ENCODE results near the gene ZBTB37. TPM values are rescaled to one million over a fixed set of nuclear protein-coding genes. Genes with fewer than 3 reads are reported as not detected.

The ZBTB37 gene
- total and polyA plus RNA-seq, 11 donors = 2.1 to 14.8 (median 7.8) TPM

DNA sequence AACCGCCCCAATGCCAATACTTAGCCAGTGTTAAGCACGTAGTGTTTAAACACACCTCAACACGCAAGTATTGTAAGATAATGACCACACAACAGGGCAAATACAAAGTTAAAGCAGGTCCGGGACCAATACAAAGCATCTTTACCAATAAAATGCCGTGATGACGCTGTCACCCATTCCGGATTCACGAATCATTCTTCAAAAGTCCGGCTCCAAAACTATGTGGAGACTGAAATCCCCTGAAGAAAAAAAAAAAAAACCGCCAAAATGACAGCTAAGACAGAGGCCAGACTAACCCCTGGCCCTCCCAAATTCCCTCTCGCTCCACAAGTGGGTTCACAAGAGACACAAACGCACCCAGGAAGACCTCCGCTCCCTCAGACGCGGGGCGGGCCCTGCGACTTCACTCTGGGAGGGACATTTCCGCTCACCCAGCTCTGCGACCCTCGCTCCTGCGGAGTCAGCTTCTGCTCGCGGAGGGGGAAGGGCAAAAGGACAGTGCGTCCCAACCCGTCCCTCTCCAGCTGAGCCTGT, 44.3 kb upstream of the ZBTB37 start:
- DNase-seq (no peak), ATAC-seq (no peak)
- H3K27me3 ChIP-seq = no peaks in the 10 kb centered on the region
- TF ChIP-seq POLR2A (IDR thresholded peaks at IDR 0.05) = no peak
- TF ChIP-seq, protein P1, sequence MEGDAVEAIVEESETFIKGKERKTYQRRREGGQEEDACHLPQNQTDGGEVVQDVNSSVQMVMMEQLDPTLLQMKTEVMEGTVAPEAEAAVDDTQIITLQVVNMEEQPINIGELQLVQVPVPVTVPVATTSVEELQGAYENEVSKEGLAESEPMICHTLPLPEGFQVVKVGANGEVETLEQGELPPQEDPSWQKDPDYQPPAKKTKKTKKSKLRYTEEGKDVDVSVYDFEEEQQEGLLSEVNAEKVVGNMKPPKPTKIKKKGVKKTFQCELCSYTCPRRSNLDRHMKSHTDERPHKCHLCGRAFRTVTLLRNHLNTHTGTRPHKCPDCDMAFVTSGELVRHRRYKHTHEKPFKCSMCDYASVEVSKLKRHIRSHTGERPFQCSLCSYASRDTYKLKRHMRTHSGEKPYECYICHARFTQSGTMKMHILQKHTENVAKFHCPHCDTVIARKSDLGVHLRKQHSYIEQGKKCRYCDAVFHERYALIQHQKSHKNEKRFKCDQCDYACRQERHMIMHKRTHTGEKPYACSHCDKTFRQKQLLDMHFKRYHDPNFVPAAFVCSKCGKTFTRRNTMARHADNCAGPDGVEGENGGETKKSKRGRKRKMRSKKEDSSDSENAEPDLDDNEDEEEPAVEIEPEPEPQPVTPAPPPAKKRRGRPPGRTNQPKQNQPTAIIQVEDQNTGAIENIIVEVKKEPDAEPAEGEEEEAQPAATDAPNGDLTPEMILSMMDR (IDR thresholded peaks at IDR 0.05) = no peak
- H3K9me3 ChIP-seq = no peaks in the 10 kb centered on the region
- WGBS, 4 donors = 0% methylated on average over 12 to 25 of the region's 25 CpGs
- peaks cover 0 to 5% (median 0%) of the 10 kb centered on the region in 9 donors for H3K36me3 ChIP-seq
- H3K4me3 ChIP-seq = peak overlapping the region; percentile 50 to 98 (median 78)
- H3K27ac ChIP-seq = peak overlapping the region in 11 of 12 donors; percentile 87 to 97 (median 94)
- H3K4me1 ChIP-seq = peaks cover 0 to 29% (median 8%) of the 10 kb centered on the region in 12 donors
- intact Hi-C loops (cut with DNase I) = loop anchor here (1.0 to 10.0 kb wide), 12 partner anchors 44 to 1082 kb away; partner anchors contain the start of genes ZBTB37 (in 2 of the 10), KLHL20 (in 1 of the 10) and PRDX6 (in 1 of the 10)

DNA sequence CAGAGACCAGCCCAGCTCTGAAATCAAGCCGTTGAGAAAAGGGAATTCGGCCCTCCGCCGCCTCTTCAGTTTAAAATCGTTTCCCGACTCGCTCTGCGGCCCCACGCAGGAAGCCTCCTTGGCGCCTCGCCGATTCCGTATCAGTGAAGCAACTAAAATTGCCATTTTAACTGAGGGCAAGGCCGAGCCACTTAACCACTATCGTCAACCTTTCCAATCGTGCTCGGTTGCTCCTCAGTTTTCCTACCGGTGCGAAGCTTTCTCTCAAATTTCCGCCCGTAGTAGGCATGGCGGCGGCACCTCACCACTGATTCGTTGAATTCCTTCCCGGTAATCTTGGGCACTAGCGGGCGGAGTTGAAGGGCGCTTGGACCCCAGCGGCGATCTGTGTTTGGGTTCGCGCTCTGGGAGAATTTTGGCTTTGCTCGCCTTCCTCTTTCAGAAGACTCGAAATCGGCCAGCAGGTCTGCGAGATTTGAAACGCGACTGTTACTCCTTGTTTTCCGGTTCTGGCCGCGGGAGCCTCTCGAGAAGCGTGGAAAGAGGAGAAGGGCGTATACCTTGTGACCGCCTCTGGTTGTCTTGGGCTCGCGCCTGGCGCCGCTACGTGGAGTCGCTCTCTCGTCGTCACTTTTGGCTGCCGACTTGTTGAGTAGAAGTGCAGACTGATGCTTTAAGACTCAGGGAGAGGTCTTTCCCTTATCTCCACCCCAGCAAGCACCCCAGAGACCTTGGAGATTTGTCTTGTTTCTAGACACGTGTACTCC, 43.7 kb upstream of the ZBTB37 start, which contains the start of the genes CENPL and DARS2:
TSS of gene CENPL (minus strand) at position 569 of the 767 bp plus-strand sequence. CDS start 13,584 bp downstream, outside the sequence.
TSS of gene DARS2 (plus strand) at position 359 of the 767 bp plus-strand sequence. CDS start 557 bp downstream, outside the sequence.
- H3K36me3 ChIP-seq = peaks cover 0 to 7% (median 0%) of the 10 kb centered on the region in 9 donors
- H3K9me3 ChIP-seq = no peaks in the 10 kb centered on the region
- DNase-seq (peak; percentile 96 to 99 (median 96)), ATAC-seq (peak; percentile 98 to 99 (median 99))
- WGBS, 4 donors = 0% methylated on average over 44 to 55 of the region's 55 CpGs
- no peaks in the 10 kb centered on the region for H3K27me3 ChIP-seq
- peak in 1 of 2 donors; percentile 21 for TF ChIP-seq POLR2A (IDR thresholded peaks at IDR 0.05)
- TF ChIP-seq, protein P1 (IDR thresholded peaks at IDR 0.05) = no peak
- H3K4me3 ChIP-seq = peak within 1 kb of the TSS; percentile 58 to 98 (median 78)
- peaks cover 0 to 29% (median 8%) of the 10 kb centered on the region in 12 donors for H3K4me1 ChIP-seq
- intact Hi-C loops (cut with DNase I) = loop anchor here (1.0 to 10.0 kb wide), 12 partner anchors 44 to 1082 kb away; partner anchors contain the start of genes ZBTB37 (in 2 of the 10), KLHL20 (in 1 of the 10) and PRDX6 (in 1 of the 10)
- H3K27ac ChIP-seq = peak within 1 kb of the TSS; percentile 87 to 97 (median 93)

DNA sequence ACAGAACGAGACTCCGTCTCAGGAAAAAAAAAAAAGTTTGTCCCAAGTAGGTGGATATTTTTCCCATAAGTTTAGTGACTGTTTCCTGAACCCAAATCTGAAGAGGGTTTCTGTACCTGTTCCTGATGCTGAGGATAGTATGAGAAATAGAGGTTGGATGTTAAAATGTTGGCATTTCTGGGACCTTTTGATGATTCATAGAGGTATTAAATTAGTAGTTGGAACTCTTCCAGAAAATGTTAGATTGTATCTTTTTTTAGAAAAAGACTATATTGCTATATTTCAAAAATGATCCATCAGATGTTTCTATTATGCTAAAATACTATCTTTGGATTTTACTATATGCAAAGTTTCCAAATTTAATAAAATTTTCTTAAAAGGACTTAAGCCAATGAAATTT, 40.6 kb upstream of the ZBTB37 start:
- intact Hi-C loops (cut with DNase I) = loop anchor here in 5 of 10 donors (5.0 to 10.0 kb wide), 3 partner anchors 113 to 1083 kb away; partner anchors contain the start of gene KLHL20 (in 1 of the 5)
- no peaks in the 10 kb centered on the region for H3K9me3 ChIP-seq
- TF ChIP-seq POLR2A (IDR thresholded peaks at IDR 0.05) = no peak
- TF ChIP-seq, protein P1 (IDR thresholded peaks at IDR 0.05) = no peak
- H3K4me1 ChIP-seq = peaks cover 0 to 22% (median 8%) of the 10 kb centered on the region in 12 donors
- ATAC-seq = no peak
- DNase-seq = no peak
- H3K27me3 ChIP-seq = no peaks in the 10 kb centered on the region
- no peak overlapping the region for H3K27ac ChIP-seq
- no peak overlapping the region for H3K4me3 ChIP-seq
- H3K36me3 ChIP-seq = peaks cover 0 to 32% (median 26%) of the 10 kb centered on the region in 9 donors
- WGBS, 4 donors = 92 to 97% (median 94%) methylated on average over 2 of the region's 2 CpGs

DNA sequence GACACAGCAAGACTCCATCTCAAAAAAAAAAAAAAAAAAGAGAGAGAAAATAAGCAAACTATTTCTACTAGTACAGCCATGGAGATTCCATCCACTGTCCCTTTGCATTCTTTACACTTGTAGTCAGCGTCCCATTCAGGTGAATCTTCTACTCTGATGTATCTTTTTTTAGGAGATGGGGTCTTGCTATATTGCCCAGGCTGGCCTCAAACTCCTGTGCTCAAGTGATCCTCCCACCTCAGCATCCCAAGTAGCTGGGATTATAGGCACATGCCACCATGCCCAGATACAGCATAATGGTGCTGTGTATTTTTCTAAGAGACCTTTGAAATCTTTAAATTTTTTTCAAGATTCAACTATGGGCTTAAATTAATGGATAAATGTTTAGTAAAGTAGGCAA, 35.4 kb upstream of the ZBTB37 start:
- Histone ChIP-seq H3K4me3 (no peak overlapping the region), H3K36me3 (peaks cover 0 to 84% (median 76%) of the 10 kb centered on the region in 9 donors), H3K27me3 (no peaks in the 10 kb centered on the region), H3K27ac (no peak overlapping the region), H3K4me1 (peaks cover 0 to 4% (median 0%) of the 10 kb centered on the region in 12 donors), H3K9me3 (no peaks in the 10 kb centered on the region)
- ATAC-seq (no peak), DNase-seq (no peak)
- WGBS, 4 donors = 93 to 100% (median 98%) methylated on average over 1 of the region's 1 CpG
- intact Hi-C loops (cut with DNase I) = no loop called here
- TF ChIP-seq, protein P1 (IDR thresholded peaks at IDR 0.05) = no peak
- TF ChIP-seq POLR2A (IDR thresholded peaks at IDR 0.05) = no peak

All from heart left ventricle (tissue), 16 donors.